ENCODE data around the gene NFATC1.
"Not testable (repeated sequence)": the region's sequence is repeated elsewhere in the genome, so short reads cannot be mapped to it uniquely, and the experiment has no call there.

NFATC1 gene

GRCh38 chr18:79470547-79470946 lies 74.8 kb downstream of the NFATC1 start:
- no peak for DNase-seq (ENCODE audit: low read depth in 1 of 2, low spot score in 1 of 2)

DNA sequence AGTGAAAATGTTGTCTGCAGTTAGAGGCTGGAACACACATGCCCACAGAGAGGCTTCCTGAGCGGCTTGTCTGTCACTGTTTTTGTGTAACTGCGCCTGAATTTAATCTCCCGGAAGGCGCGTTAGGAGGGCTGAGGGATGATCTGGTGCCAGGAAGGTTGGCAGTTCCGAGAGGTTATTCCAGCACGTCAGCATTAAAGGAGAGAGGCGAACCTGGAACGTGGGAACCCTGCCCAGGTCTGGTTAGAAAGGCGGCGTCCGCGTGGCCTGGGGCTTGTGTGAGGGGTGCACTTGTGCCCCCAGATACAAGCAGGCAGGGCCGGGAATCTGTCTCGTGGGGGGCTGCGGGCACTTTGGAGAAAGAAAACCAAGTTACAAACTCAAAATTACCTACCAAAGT lies 75.3 kb downstream of the NFATC1 start:
- no peak for DNase-seq (ENCODE audit: low read depth in 1 of 2, low spot score in 1 of 2)

- no peak for DNase-seq (ENCODE audit: low read depth in 1 of 2, low spot score in 1 of 2)
Measured at GRCh38 chr18:79471597-79471996, 75.9 kb downstream of the NFATC1 start.

DNA sequence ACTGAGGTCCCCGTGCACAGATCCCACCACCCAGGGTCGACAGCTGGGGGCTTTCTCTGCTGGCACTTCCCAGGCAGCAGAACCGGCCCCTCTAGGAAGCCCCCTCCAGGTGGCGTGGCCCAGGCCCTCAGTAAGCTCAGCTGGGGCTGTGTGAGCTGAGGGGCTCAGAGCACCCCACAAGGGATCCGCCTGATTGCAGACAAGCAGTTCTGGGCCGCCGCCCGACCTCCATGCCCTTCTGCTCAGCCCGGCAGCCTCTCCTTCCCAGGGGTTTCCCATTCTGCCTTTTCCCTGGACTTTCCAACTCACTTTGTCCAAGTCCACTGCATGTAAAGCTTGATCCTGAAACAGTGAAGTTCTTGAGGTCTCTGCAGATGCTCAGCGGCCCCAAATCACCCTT lies 76.4 kb downstream of the NFATC1 start:
- DNase-seq (ENCODE audit: low read depth in 1 of 2, low spot score in 1 of 2) = no peak

- no peak for DNase-seq (ENCODE audit: low read depth in 1 of 2, low spot score in 1 of 2)
Measured at GRCh38 chr18:79472946-79473345, 77.2 kb downstream of the NFATC1 start.

- no peak for DNase-seq (ENCODE audit: low read depth in 1 of 2, low spot score in 1 of 2)
Measured at GRCh38 chr18:79476031-79476917, 80.5 kb downstream of the NFATC1 start.

DNA sequence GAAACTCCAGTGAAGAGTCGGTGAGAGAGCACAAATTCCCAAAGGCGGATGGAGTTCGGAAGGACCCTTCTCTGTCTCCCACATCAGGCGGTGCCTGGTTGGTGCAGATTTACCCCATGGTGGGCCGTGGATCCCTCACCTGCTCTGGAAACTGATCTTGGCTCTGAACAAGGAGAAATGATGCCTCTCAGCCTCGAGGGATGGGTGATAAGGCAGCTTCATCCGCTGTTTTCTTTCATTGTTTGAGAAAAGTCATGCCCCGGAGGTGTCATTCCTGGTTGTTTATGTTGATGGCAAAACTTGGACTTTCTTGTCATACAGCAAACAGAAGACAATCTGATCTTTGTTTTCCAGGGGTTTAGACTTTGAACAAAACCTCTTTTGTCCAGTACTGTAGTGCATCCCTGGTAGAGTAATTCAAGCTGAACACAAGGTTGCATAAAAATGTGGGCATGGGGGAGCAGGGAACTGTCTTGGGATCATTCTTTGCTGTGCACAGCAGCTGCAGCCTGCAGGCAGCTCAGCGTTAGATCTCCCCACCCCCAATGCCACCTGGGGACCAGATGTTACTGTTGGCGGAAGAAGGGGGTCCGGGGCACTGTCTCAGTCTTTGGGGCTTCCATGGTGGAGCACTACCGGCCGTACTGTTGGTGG lies 81.3 kb downstream of the NFATC1 start:
- no peak for DNase-seq (ENCODE audit: low read depth in 1 of 2, low spot score in 1 of 2)

DNA sequence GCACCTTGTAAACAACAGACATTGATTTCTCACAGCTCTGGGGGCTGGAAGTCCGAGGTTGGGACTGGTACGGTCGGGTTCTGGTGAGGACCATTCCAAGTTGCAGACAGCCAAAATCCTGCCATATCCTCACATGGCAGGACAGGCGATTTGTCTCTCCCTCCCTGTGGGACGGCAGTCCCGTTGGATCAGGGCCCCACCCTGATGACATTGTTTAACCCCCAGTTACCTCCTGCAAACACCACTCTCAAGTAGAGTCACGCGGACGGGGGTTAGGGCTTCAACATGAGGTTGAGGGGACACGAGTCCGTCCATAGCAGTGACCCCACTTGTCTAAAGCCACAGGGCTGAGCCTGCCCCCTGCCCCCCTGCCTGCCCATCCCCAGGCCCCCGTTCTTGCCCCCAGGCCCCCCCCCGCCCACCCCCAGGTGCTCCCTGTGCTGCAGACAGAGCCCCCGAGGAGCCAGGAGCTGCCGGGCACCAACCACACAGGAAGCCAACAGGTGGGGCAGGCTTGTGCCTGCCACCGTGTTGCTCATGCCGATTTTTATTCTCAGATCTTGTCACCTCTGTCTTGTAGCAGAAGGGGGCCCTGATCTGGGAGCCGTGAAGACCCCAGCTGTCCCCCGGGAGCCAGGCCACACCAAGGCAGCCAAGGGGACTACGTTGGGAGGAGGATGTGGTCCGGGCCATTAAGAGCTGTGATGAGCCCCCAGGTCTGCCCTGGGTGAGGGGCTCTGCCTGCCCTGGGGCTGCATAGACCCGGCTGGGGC lies 82.2 kb downstream of the NFATC1 start:
- no peak for DNase-seq (ENCODE audit: low read depth in 1 of 2, low spot score in 1 of 2)

DNA sequence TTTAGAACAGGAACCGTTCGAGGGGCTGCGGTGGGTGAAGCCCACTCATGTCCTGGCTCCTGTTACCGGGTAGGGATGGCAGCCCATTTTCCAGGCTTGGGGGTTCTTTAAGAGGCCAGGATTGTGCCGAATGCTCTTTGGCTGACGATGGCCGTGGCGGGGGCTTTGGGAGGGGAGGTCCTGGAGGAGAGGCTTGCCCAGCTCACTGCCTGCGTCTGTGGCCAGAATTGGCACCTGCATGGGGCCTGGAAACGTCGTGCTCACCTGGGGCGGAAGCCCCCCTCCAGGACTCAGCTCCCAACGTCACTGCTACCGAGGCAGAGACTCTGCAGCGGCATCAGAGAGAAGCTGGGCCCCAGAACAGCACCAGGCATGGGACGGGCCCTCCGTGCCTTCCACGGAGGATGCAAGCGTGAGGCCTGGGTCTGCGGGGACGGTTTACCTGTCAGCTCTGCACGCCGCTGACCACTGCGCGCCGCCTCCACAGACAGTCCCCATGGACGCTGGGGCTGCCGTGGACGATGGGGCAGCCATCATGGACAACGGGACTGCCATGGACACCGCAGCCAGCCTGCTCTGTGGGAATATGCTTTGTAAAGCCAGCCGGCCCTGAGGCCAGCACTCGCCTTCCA lies 82.9 kb downstream of the NFATC1 start:
- no peak for DNase-seq (ENCODE audit: low read depth in 1 of 2, low spot score in 1 of 2)

GRCh38 chr18:79479116-79479760 lies 83.5 kb downstream of the NFATC1 start:
- DNase-seq (ENCODE audit: low read depth in 1 of 2, low spot score in 1 of 2) = no peak

DNA sequence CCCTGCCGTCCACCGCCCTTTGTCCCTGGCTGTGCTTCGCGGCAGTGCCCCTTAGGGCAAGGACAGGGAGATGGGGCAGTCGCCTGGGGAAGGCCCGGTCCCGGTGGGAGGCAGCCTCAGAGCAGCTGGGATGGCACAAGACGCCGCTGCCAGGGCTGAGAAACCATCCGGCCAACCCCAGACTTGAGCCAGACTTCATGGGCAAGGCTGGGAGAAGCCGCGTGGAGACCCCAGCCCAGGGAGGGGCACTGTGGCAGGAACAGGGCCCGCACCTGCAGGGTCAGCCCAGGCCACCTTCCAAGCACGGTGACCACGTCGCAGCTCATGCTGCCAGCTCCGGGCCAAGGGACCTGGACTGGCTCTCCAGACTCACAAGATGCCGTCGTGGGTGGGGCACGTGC lies 84.0 kb downstream of the NFATC1 start:
- no peak for DNase-seq (ENCODE audit: low read depth in 1 of 2, low spot score in 1 of 2)

DNA sequence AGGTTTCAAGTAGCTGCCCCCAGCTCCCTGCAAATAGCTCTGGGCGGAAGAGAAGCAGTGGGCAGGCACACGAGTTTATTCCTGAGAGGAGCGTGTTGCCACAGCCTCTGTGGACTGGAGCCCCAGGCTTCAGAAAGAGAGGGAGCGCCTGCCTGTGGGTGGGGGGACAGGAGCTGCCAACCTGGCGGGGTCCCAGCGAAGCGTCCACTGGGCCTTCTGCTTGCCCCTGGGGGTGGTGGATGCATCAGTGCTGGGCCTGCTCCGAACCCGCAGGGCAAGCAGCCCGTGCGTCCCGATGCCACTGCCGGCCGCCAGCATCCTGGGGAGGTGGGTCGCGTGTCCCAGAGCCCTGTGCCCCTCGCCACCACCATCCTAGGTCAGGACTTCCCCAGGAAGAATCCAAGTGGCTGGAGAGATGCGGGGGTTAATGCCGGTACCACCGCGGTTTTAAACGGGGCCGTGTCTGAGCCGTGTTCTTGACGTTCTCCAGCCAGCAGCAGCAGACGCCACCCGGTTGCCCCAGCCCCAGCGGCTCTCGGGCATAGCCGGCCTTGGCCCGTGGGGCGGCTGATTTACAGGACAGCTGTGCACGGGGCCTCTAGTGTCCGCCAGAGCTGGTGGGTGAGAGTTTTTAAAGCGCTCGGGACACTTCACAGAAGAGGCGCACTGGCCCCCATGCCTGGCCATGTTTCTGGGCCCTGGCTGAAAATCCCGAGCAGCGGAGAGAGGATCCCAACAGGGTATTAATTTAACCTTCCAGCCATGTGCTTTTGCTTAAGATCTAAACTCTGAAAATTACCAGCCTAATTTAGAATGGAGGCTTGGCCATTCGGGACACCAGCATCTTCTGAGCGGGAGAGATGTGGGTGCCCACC lies 84.7 kb downstream of the NFATC1 start:
- DNase-seq (ENCODE audit: low read depth in 1 of 2, low spot score in 1 of 2) = no peak

DNA sequence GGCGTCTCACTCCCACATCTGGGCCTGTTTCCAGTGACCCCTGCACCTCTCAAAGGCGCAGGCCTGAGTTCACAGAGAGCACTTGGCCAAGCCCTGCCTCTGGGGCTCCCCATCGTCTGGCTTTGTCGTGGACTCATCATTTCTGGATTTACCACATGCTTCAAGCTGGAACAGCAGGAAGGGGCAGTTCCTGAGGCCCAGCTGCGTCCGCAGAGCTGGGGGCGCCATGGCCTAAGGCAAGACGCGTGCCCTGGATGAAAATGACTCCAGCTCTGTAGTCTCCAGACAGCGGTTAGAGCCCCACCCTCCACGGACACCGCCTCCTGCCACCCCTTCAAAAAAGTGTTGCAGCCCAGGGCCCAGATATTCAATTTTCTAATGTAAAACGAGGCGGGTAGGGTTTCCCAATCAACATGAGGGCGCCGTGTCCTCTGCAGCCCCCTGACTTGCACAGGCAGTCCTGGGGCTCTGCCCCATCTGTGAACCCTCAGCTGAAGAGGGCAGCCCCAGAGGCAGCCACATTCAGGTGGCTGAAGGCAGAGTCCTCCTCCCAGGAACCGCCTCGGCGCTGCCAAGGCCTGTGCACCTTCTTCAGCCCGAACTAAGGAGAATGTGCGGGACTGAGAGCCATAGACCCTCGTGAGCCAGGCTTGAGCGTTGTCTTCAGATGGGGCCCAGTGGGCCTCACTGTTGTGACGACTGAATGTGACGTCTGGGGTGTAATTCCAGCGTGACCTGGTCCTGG lies 85.5 kb downstream of the NFATC1 start:
- DNase-seq (ENCODE audit: low read depth in 1 of 2, low spot score in 1 of 2) = no peak

DNA sequence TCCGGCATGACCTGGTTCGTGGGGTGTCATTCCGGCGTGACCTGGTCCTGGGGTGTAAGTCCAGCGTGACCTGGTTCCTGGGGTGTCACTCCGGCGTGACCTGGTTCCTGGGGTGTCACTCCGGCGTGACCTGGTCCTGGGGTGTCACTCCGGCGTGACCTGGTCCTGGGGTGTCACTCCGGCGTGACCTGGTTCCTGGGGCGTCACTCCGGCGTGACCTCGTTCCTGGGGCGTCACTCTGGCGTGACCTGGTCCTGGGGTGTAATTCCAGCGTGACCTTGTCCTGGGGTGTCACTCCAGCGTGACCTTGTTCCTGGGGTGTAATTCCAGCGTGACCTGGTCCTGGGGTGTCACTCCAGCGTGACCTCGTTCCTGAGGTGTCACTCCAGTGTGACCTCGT lies 87.7 kb downstream of the NFATC1 start:
- DNase-seq (ENCODE audit: low read depth in 1 of 2, low spot score in 1 of 2) = not testable (repeated sequence)

DNA sequence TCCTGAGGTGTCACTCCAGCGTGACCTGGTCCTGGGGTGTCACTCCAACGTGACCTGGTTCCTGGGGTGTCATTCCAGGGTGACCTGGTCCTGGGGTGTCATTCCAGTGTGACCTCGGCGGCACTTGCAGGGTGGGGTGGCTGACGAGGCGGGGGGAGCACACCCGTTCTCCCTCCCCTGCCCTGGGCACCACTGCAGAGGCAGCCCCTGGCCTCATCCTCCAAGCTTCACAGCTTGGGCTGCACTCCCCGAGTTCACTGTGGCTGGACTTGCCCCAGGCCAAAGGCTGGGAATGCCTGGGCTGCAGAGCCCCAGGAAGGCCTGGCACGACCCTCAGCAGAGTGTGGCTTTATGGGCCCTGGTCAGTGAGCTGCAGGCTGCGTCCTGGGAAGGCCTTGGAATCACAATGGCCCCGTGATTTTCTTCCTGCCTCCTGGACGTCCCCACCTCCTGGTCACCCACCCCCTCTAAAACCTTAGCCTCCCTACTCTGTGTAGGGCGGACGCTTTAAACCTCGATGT lies 88.3 kb downstream of the NFATC1 start:
- DNase-seq (ENCODE audit: low read depth in 1 of 2, low spot score in 1 of 2) = no peak

DNA sequence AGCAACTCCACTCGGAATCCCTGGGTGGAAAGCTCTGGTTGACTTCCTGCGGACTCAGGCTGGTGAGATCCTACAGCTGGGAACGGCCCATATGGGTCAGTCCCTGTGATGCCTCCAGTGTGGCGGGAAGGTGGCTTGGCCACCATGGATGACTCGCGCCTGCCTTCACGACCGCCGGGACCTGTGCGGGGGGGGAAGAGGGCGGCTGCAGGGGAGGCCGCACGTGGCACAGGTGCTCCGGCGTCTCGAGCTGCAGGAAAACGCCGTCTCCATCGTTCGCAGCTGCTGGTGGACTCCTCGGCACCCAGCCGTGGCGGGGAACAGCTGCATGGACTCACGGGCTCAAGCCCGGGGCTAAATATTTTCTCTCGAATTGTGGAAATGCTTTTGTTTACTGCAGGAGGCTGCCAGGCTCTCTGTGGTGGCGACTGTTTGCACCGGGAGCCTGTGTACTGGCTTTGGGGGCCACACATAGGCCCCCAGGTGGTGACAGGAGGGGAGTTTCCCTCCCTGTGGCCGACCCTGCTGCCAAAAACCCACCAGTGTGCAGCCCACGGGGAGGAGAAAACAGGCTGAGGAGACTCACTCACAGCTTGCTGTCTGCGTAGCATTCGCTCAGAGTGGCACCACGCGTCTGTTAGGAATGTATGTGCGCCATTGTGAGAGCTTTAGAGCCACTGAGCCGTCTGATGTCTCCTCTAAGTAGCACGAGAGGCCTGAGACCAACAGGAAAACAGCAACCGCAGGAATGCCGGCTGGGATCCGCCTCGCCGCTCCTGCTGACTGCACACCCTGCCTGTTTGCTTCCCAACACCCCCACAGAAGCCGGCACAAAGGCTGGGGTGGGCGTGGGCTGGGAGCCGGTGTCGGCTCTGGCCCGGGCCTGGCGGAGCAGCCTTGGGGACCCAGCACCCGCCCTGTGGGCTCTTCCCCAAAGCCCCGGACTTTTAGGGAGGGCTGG lies 89.2 kb downstream of the NFATC1 start:
- DNase-seq (ENCODE audit: low read depth in 1 of 2, low spot score in 1 of 2) = no peak

GRCh38 chr18:79485788-79486355 lies 90.1 kb downstream of the NFATC1 start:
- DNase-seq (ENCODE audit: low read depth in 1 of 2, low spot score in 1 of 2) = no peak

All from stimulated activated CD4-positive, alpha-beta T cell treated with anti-CD3 and anti-CD28 coated beads, Interleukin-15, amount 100 ng/mL, for 1 hour (primary cell).